ACC112 (cell line): ENCODE results near the gene PHEX.

Experiments
- H2AFZ ChIP-seq: fragments of 200-600 bp; sonication (generic); one replicate; pipeline ENCODE4 v1.6.0; 2017; ENCODE audit warnings: antibody characterized with exemption, low read length; ENCODE audit not compliant: unreplicated experiment
- H3K27ac ChIP-seq: fragments of 200-600 bp; sonication (generic); 2 replicates; pipeline ENCODE4 v1.5.1; 2014; ENCODE audit warnings: low read depth, mild to moderate bottlenecking, antibody characterized with exemption, low read length, moderate library complexity
- H3K27me3 ChIP-seq: fragments of 200-600 bp; sonication (generic); 2 replicates; pipeline ENCODE4 v1.6.1; 2014; ENCODE audit warnings: mild to moderate bottlenecking, antibody characterized with exemption, low read length, moderate library complexity, mixed read lengths; ENCODE audit not compliant: insufficient read depth
- H3K36me3 ChIP-seq: fragments of 200-600 bp; sonication (generic); 2 replicates; pipeline ENCODE4 v1.6.1; 2016; ENCODE audit warnings: mild to moderate bottlenecking, antibody characterized with exemption, low read length, moderate library complexity, mixed read lengths; ENCODE audit not compliant: insufficient read depth
- H3K4me1 ChIP-seq: fragments of 200-600 bp; sonication (generic); one replicate; pipeline ENCODE4 v1.6.1; 2016; ENCODE audit warnings: low read length, mixed read lengths; ENCODE audit not compliant: insufficient read depth, unreplicated experiment, control insufficient read depth
- H3K4me3 ChIP-seq: fragments of 200-600 bp; sonication (generic); 2 replicates; pipeline ENCODE4 v1.5.1; 2014; ENCODE audit warnings: mild to moderate bottlenecking, low read depth, low read length
- H3K79me2 ChIP-seq: fragments of 200-600 bp; sonication (generic); one replicate; pipeline ENCODE4 v1.6.0; 2016; ENCODE audit warnings: low read length; ENCODE audit not compliant: control insufficient read depth, unreplicated experiment, insufficient read depth

The PHEX gene

DNA sequence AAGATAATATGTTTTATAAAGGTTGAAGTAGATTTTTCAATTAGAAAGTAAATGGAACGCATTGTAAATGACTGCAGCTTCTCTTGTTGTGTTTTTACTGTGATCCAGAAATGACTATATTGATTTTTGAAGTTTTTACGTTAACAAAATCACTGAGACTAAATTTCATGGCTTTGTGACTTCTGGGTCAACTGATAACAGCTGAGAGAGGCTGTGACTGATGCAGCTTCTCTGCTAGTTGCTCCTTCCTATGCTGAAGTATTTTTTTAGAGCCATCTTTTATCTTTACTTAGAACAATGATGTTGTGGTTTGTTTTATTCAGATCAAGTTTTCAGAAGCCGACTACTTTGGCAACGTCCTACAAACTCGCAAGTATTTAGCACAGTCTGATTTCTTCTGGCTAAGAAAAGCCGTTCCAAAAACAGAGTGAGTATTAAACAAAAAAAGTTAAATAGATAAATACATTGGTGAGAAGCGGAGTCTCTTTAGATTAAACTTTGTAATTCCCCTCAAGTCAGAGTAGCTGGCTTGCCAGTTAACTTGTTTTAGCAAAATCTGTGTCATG lies 145.9 kb downstream of the PHEX start:
- H3K36me3 ChIP-seq, result no peaks in the 10 kb centered on the region
- peak overlapping the region; percentile 14 for H2AFZ ChIP-seq
- no peaks in the 10 kb centered on the region for H3K27me3 ChIP-seq
- no peak overlapping the region for H3K4me3 ChIP-seq
- H3K4me1 ChIP-seq, result no peaks in the 10 kb centered on the region
- H3K79me2 ChIP-seq, result no peaks in the 10 kb centered on the region
- no peak overlapping the region for H3K27ac ChIP-seq

DNA sequence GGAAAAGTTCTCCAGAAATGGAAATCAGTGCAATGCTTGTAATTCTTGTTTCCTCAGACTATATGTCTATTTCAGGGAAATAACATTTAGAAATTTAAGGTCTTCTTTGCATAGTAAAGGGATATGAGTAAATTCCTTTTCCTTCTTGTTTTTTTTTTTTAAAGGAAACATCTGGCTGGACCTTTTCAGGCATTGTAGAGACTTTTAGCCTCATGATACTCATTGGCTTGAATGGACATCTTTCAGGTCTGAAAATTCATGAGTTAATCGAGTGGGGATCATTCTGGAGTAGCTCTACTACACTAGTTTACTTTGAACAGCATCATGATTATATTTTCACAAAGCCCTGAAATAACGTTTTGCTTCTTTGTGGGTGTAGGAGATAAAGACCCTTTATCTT lies 152.0 kb downstream of the PHEX start:
- no peaks in the 10 kb centered on the region for H3K79me2 ChIP-seq
- no peaks in the 10 kb centered on the region for H3K27me3 ChIP-seq
- no peak overlapping the region for H3K4me3 ChIP-seq
- no peaks in the 10 kb centered on the region for H3K36me3 ChIP-seq
- H3K27ac ChIP-seq, result no peak overlapping the region
- no peaks in the 10 kb centered on the region for H3K4me1 ChIP-seq
- H2AFZ ChIP-seq, result no peak overlapping the region

DNA sequence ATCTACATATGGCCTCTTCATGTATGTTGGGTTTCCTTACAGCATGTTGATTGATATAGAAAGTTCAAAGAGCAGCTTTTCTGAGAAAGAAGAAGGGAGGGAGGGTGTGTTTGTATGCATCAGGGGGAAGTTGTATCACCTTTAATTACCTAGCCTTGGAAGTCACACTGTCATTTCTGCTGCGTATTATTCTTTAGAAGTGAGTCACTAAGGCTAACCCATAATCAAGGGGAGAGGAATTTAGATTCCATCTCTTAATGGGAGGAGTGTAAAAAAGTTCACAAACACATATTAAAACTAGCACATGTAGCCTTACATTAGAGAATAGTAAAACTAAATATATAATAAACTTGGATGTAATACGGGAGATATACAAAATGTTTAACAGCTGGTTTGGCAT lies 154.0 kb downstream of the PHEX start:
- no peaks in the 10 kb centered on the region for H3K79me2 ChIP-seq
- no peak overlapping the region for H2AFZ ChIP-seq
- no peaks in the 10 kb centered on the region for H3K4me1 ChIP-seq
- no peaks in the 10 kb centered on the region for H3K36me3 ChIP-seq
- no peak overlapping the region for H3K4me3 ChIP-seq
- no peak overlapping the region for H3K27ac ChIP-seq
- H3K27me3 ChIP-seq, result no peaks in the 10 kb centered on the region

DNA sequence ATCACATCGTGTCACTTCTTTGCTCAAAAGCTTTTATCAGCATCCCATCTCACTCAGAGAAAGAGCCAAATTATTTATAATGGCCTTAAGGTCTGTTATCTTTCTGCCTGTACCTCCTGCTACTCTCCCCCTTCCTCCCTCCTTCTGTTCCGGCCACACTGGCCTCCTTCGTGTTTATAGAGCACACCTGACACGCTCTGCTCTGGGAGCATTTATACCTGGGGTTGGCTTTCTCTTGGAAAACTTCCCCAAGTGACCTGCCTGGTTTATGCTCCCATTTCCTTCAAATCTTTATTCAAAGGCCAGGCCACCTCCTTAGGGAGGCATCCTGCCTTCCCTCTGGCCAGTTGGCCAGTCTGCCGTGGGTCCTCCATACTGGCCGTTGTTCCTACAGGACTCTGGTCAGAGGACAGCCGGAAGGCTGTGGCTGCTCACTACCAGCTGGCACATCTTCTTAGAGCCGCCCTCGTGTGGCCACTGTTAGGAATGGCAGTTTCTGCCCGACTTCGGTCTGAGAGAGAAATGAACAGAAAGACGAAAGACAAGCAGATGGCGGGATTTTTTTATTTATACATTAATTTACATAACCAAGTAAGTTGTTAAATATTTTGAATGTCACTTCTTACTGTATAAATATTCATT lies 160.4 kb downstream of the PHEX start:
- no peaks in the 10 kb centered on the region for H3K27me3 ChIP-seq
- no peak overlapping the region for H3K27ac ChIP-seq
- H2AFZ ChIP-seq, result no peak overlapping the region
- H3K4me3 ChIP-seq, result no peak overlapping the region
- H3K4me1 ChIP-seq, result no peaks in the 10 kb centered on the region
- no peaks in the 10 kb centered on the region for H3K79me2 ChIP-seq
- no peaks in the 10 kb centered on the region for H3K36me3 ChIP-seq

DNA sequence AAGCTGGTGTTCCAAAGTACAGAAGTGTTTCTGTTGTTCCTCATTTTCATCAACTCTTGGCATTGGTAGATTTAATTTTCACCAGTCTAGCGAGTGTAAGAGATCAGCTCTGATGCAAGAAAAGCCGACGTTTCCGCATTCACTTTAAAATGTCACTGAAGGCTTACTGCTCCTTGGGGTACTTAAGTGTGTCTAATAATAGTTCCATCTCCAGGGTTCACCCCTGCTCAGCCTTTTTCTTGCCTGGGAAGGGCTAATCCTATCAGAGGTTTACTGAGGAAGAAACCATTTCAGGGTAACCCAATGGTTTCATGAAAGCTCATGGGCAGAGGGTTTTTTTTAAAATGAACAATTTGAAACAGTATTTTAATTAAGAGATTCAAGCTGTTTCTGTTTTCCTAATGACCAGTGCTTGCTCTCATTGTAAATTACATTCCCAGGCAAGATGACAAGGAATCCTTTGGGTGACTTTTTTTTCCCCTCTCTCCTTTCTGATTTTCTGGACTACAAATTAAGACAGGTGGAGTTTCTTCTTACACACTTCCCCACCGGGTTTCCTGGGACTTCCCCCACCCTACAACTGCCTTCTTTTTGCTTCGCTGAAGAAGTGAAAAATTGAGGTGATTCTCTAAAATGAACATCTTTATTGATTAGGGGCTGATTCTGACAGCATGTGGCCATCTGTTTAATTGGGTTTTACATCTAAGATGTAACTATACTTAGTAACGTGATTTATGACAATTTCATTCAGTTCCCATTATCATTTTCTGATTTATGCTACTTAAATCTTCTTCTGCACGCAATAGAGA lies 161.9 kb downstream of the PHEX start:
- Histone ChIP-seq H3K27ac (no peak overlapping the region), H2AFZ (no peak overlapping the region)

DNA sequence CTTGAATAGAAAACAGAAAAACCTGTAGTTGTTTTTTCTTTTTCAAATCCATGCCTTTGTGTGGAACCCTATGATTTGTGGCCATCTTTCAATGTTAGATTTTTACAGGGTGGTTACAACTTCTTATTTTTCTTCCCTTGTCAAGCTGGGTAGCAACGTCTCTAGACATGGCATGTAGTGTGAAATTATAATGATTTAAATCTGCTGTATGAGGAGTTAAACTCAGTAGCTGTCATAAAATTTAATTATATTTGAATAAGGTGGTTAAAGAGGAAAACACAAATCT lies 162.5 kb downstream of the PHEX start:
- Histone ChIP-seq H3K27ac (no peak overlapping the region), H2AFZ (no peak overlapping the region)

More for the DNA sequence above, 161.9 kb downstream of the PHEX start:
- Histone ChIP-seq H3K79me2 (no peaks in the 10 kb centered on the region), H3K36me3 (no peaks in the 10 kb centered on the region), H3K4me3 (no peak overlapping the region), H3K27me3 (no peaks in the 10 kb centered on the region), H3K4me1 (no peaks in the 10 kb centered on the region)

DNA sequence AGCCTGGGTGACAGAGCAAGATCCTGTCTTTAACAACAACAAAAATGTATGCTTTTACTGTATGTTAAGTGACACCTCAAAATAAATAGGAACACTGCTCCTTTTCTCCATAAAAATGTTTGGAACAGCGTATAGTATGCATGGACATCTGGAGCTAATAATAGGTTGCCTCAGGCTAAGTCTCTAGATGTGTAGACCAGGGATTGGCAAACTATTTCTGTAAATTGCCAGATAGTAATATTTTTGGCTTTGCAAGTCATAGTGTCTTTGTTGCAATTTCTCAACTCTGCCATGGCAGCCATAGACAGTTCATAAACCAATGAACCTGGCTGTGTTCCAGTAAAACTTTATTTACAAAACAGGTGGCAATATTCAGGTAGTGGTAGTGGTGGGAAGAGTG lies 164.0 kb downstream of the PHEX start:
- Histone ChIP-seq H3K27ac (no peak overlapping the region), H3K4me3 (no peak overlapping the region)

More for the DNA sequence above, 162.5 kb downstream of the PHEX start:
- Histone ChIP-seq H3K36me3 (no peaks in the 10 kb centered on the region), H3K4me3 (no peak overlapping the region), H3K27me3 (no peaks in the 10 kb centered on the region), H3K79me2 (no peaks in the 10 kb centered on the region), H3K4me1 (no peaks in the 10 kb centered on the region)

DNA sequence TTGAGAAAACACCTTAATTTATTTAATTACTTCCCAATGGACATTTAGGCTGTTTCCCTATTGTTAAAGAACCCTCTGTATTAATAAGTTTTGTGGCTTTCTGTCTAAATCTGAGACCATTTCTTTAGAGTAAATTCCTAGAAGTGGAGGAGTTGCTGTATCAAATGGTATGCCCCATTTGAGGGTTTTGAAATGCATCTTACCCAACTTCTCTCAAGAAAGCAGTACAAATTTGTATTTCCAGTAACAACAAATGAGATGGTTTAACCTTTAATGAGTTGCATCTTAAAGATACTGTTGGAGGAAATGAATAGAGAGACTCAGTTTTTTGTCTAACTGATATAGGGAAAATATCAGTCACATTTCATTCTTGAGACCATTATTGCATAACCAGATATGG lies 170.1 kb downstream of the PHEX start:
- H3K27me3 ChIP-seq, result no peaks in the 10 kb centered on the region
- H3K27ac ChIP-seq, result no peak overlapping the region
- no peaks in the 10 kb centered on the region for H3K4me1 ChIP-seq
- no peak overlapping the region for H3K4me3 ChIP-seq
- H2AFZ ChIP-seq, result no peak overlapping the region
- H3K36me3 ChIP-seq, result no peaks in the 10 kb centered on the region
- H3K79me2 ChIP-seq, result no peaks in the 10 kb centered on the region

More for the DNA sequence above, 164.0 kb downstream of the PHEX start:
- Histone ChIP-seq H3K36me3 (no peaks in the 10 kb centered on the region), H2AFZ (no peak overlapping the region), H3K79me2 (no peaks in the 10 kb centered on the region), H3K4me1 (no peaks in the 10 kb centered on the region), H3K27me3 (no peaks in the 10 kb centered on the region)

DNA sequence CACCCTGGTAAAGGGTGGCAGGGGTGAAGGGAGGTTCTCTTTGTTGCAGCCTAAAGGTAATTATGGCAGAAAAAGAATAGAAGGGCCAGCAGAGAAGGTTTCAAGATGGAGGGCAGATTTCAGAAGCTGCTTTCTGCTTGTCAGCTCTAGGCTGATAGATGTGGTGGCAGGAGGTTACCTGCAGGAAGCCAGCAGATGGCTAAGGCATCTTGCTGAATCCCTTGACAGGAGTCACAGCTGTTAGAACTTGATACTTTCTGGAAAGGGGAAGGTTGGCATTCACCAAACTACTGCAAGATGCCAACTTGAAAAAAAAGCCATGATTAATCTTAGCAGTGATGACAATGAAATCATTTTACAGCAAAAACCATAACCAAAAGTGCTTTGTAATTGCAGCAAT lies 171.1 kb downstream of the PHEX start:
- Histone ChIP-seq H2AFZ (no peak overlapping the region), H3K4me1 (no peaks in the 10 kb centered on the region), H3K36me3 (no peaks in the 10 kb centered on the region), H3K27ac (no peak overlapping the region), H3K4me3 (no peak overlapping the region), H3K79me2 (no peaks in the 10 kb centered on the region), H3K27me3 (no peaks in the 10 kb centered on the region)

DNA sequence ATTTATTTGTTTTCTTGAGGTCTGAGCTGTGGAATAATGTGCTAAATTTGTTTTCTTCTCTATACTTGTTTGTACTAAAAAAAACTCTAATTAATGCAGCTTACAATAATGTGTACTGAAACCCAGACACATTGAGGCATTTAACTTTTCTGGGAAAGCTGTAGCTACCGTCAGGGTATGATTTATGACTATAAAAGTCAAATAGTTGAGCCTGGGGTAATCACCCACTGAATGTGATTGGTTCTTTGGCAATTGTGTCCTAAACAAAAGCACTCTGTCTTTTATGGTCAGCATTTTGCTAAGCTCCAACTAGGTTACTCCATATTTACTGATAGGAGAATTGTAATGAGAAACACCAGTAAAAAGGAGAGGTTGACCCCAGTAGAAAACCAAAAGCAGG lies 174.7 kb downstream of the PHEX start:
- no peaks in the 10 kb centered on the region for H3K27me3 ChIP-seq
- no peak overlapping the region for H2AFZ ChIP-seq
- H3K79me2 ChIP-seq, result no peaks in the 10 kb centered on the region
- no peaks in the 10 kb centered on the region for H3K36me3 ChIP-seq
- no peak overlapping the region for H3K27ac ChIP-seq
- H3K4me1 ChIP-seq, result no peaks in the 10 kb centered on the region
- no peak overlapping the region for H3K4me3 ChIP-seq

DNA sequence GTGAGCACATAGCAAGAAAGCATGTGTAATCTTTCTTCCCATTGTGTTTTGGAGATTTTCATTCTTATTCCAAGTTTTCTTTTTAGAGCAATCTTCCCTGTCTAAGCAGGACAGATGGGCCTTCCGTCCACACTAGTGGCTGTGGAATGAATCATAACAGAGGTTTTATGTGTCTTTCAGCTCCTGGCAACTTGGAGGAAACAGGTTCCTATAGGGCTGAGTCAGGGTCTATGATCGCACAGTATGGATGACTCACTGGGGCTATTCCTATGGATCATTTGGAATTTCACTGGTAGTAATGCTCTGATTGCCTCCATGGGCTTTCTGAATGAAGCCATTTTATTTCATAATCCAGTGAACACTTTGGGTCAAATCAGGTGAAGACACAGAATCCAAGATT lies 188.8 kb downstream of the PHEX start:
- Histone ChIP-seq H3K4me3 (no peak overlapping the region), H3K4me1 (peaks cover 24% of the 10 kb centered on the region), H3K36me3 (no peaks in the 10 kb centered on the region)

More for the DNA sequence above, 188.8 kb downstream of the PHEX start:
- H3K27ac ChIP-seq, result peak overlapping the region; percentile 70
- no peaks in the 10 kb centered on the region for H3K79me2 ChIP-seq
- H3K27me3 ChIP-seq, result no peaks in the 10 kb centered on the region
- no peak overlapping the region for H2AFZ ChIP-seq
